Endodermal cell (in vitro differentiated cells): Measurements from ENCODE around the gene CAMK4. TPM values are rescaled to one million over a fixed set of nuclear protein-coding genes. Genes with fewer than 3 reads are reported as not detected.

Experiments
- DNase-seq: peaks from one replicate; pipeline ENCODE4 v3.0.0-alpha.2; 2017
- H3K27ac ChIP-seq: 2 replicates; pipeline ENCODE4 v1.5.1; 2013; ENCODE audit warnings: mild to moderate bottlenecking, low read depth, low read length, moderate library complexity
- H3K27me3 ChIP-seq: 2 replicates; pipeline ENCODE4 v1.6.1; 2013; ENCODE audit warnings: mild to moderate bottlenecking, low read length, moderate library complexity; ENCODE audit not compliant: insufficient read depth, control insufficient read depth, poor library complexity, severe bottlenecking
- H3K36me3 ChIP-seq: 2 replicates; pipeline ENCODE4 v1.7.0; 2013; ENCODE audit warnings: mild to moderate bottlenecking, low read length, moderate library complexity; ENCODE audit not compliant: control insufficient read depth, insufficient read depth
- H3K4me1 ChIP-seq: one replicate; pipeline ENCODE4 v1.7.0; 2013; ENCODE audit warnings: low read length; ENCODE audit not compliant: control insufficient read depth, insufficient read depth
- H3K4me3 ChIP-seq: 2 replicates; pipeline ENCODE4 v1.5.1; 2013; ENCODE audit warnings: mild to moderate bottlenecking, low read length, moderate library complexity
- H3K9ac ChIP-seq: 2 replicates; pipeline ENCODE4 v1.6.1; 2013; ENCODE audit warnings: mild to moderate bottlenecking, low read length, moderate library complexity; ENCODE audit not compliant: poor library complexity, severe bottlenecking; ENCODE audit errors: extremely low read depth
- H3K9me3 ChIP-seq: 2 replicates; pipeline ENCODE4 v1.6.1; 2013; ENCODE audit warnings: mild to moderate bottlenecking, low read length, moderate library complexity; ENCODE audit not compliant: control insufficient read depth
- H3K27ac Mint-ChIP-seq: 2 replicates; pipeline ENCODE4 v1.8.0; 2020; ENCODE audit warnings: mixed read lengths
- H3K27me3 Mint-ChIP-seq: 2 replicates; pipeline ENCODE4 v1.8.0; 2021; ENCODE audit warnings: mild to moderate bottlenecking, mixed read lengths; ENCODE audit not compliant: insufficient read depth
- H3K36me3 Mint-ChIP-seq: 2 replicates; pipeline ENCODE4 v1.8.0; 2020; ENCODE audit warnings: low read depth, mixed read lengths
- H3K4me1 Mint-ChIP-seq: 2 replicates; pipeline ENCODE4 v1.8.0; 2020; ENCODE audit warnings: mixed read lengths
- H3K4me3 Mint-ChIP-seq: 2 replicates; pipeline ENCODE4 v1.8.0; 2020; ENCODE audit warnings: mild to moderate bottlenecking, moderate library complexity, mixed read lengths
- H3K9me3 Mint-ChIP-seq: 2 replicates; pipeline ENCODE4 v1.8.0; 2020; ENCODE audit warnings: mild to moderate bottlenecking, mixed read lengths
- CTCF ChIP-seq: fragments of 200-600 bp; sonication (generic); conservative IDR thresholded peaks from 2 replicates; pipeline ENCODE4 v1.5.0; 2021; ENCODE audit warnings: antibody characterized with exemption, mild to moderate bottlenecking
- WGBS, 2 experiments: methylation state at CpG; one replicate each; pipeline versions ENCODE4 v1.1.5 to v1.1.7; 2013; ENCODE audit warnings: missing lambda C conversion rate in 2 of 2, mixed read lengths in 1 of 2; ENCODE audit not compliant: insufficient coverage in 1 of 2, insufficient read length in 1 of 2; 5-methylcytosine and 5-hydroxymethylcytosine counted together
- total RNA-seq, 2 donors: library from RNA; stranded (reverse); fragmentation: NEBNext Ultra II Directional in 1 of 2; extraction: Animal tissue kit (Norgen Biotek cat#: 25700) in 1 of 2; gene quantifications; 2 replicates in 1 of 2; 3 replicates in 1 of 2; pipeline ENCODE4 v1.2.1, GENCODE V29; 2021

The CAMK4 gene
- total RNA-seq, 2 donors from 2014 or later: 2.8 to 3.9 TPM

DNA sequence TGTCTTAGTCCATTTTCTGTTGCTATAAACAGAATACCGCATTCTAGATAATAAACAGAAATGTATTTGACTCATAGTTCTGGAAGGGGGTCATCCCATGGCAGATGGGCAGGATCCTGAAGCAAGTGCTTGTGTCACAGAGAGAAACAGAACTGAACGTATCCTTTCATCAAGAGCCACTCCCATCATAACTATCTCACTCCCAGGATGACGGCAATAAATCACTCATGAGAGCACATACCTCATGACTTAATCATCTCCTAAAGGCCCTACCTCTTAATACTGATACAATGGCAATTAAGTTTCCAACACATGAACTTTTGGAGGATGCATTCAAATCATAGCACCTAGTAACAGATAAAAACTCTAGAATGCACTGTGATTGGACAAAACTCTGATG, 142.9 kb downstream of the CAMK4 start:
- no peak overlapping the region for H3K9ac ChIP-seq
- TF ChIP-seq CTCF: no peak
- H3K4me3 ChIP-seq: no peak overlapping the region
- H3K27me3 ChIP-seq: no peaks in the 10 kb centered on the region
- H3K36me3 Mint-ChIP-seq: no peaks in the 10 kb centered on the region
- H3K9me3 ChIP-seq: no peaks in the 10 kb centered on the region
- no peaks in the 10 kb centered on the region for H3K9me3 Mint-ChIP-seq
- H3K27ac Mint-ChIP-seq: no peak overlapping the region
- H3K36me3 ChIP-seq: no peaks in the 10 kb centered on the region
- no peak overlapping the region for H3K4me3 Mint-ChIP-seq
- H3K4me1 Mint-ChIP-seq: no peaks in the 10 kb centered on the region
- H3K27ac ChIP-seq: no peak overlapping the region
- peaks cover 2% of the 10 kb centered on the region for H3K27me3 Mint-ChIP-seq
- 85 to 92% methylated on average over 2 to 3 of the region's 3 CpGs for WGBS, 2 experiments
- DNase-seq: no peak
- H3K4me1 ChIP-seq: no peaks in the 10 kb centered on the region

- no peak for DNase-seq
- Mint-ChIP-seq H3K27ac (no peak overlapping the region), H3K4me1 (peaks cover 4% of the 10 kb centered on the region), H3K36me3 (no peaks in the 10 kb centered on the region), H3K9me3 (no peaks in the 10 kb centered on the region), H3K4me3 (no peak overlapping the region), H3K27me3 (no peaks in the 10 kb centered on the region)
- no peak overlapping the region for H3K4me3 ChIP-seq
- TF ChIP-seq CTCF: no peak
- WGBS, 2 experiments: 94 to 100% methylated on average over 1 of the region's 1 CpG
- H3K4me1 ChIP-seq: peaks cover 6% of the 10 kb centered on the region
- no peaks in the 10 kb centered on the region for H3K9me3 ChIP-seq
- H3K27me3 ChIP-seq: no peaks in the 10 kb centered on the region
- H3K27ac ChIP-seq: no peak overlapping the region
- H3K9ac ChIP-seq: no peak overlapping the region
- H3K36me3 ChIP-seq: no peaks in the 10 kb centered on the region
These were observed 148.6 kb downstream of the CAMK4 start for GRCh38 chr5:111372799-111373198.

GRCh38 chr5:111374380-111374779, 150.2 kb downstream of the CAMK4 start:
- Mint-ChIP-seq H3K9me3 (no peaks in the 10 kb centered on the region), H3K4me1 (peaks cover 4% of the 10 kb centered on the region), H3K27me3 (no peaks in the 10 kb centered on the region), H3K4me3 (no peak overlapping the region), H3K36me3 (no peaks in the 10 kb centered on the region), H3K27ac (no peak overlapping the region)
- Histone ChIP-seq H3K27me3 (no peaks in the 10 kb centered on the region), H3K9ac (no peak overlapping the region), H3K36me3 (no peaks in the 10 kb centered on the region), H3K4me1 (peaks cover 6% of the 10 kb centered on the region), H3K9me3 (no peaks in the 10 kb centered on the region), H3K27ac (no peak overlapping the region), H3K4me3 (no peak overlapping the region)
- WGBS, 2 experiments: 86 to 94% methylated on average over 3 to 4 of the region's 4 CpGs
- no peak for TF ChIP-seq CTCF
- no peak for DNase-seq
